Sigmoid colon (tissue), 4 donors: ENCODE results near the gene SPATA13.

Experiments
- CTCF ChIP-seq, 4 experiments: fragments of 450-650 bp in 3 of 4; fragments of 200-600 bp in 1 of 4; IDR thresholded peaks; one replicate each; pipeline ENCODE4 v1.5.1; 2016 to 2019; ENCODE audit warnings: antibody characterized with exemption in 4 of 4, mild to moderate bottlenecking in 3 of 4, moderate library complexity in 2 of 4
- EP300 ChIP-seq, 4 donors: sonication (generic); formaldehyde crosslinking; IDR thresholded peaks; one replicate each; pipeline ENCODE4 v1.6.1; 2017; ENCODE audit warnings: antibody characterized with exemption in 4 of 4
- POLR2AphosphoS5 ChIP-seq, 4 donors: sonication (generic); formaldehyde crosslinking; IDR thresholded peaks; one replicate each; pipeline ENCODE4 v1.6.1; 2017; ENCODE audit warnings: antibody characterized with exemption in 4 of 4

GRCh38 chr13:24293746-24294145, 133.2 kb downstream of the SPATA13 start:
- TF ChIP-seq POLR2AphosphoS5 (IDR thresholded peaks at IDR 0.05) (no peak), CTCF (IDR thresholded peaks at IDR 0.05) (no peak), EP300 (IDR thresholded peaks at IDR 0.05) (no peak)
